PC-9 (cell line): Measurements from ENCODE around the gene PAXX. TPM values are rescaled to one million over a fixed set of nuclear protein-coding genes. Genes with fewer than 3 reads are reported as not detected.
A peak's percentile ranks its signal among the peaks of the same experiment; 100 is the strongest.

Experiments used
- BruUV-seq: library from RNA; stranded (reverse); fragments of 400-500 nt; replicated peaks from 2 replicates; lab custom pipeline; 2021; lab: Mats Ljungman, UMichigan
- CTCF ChIA-PET: fragments of 300-600 bp; sonication (Branson Sonifier 250); formaldehyde crosslinking; loops from one replicate; lab custom pipeline; 2022; ENCODE audit warnings: antibody characterized with exemption; lab: Charles Lee
- POLR2A ChIA-PET: fragments of 300-600 bp; sonication (Branson Sonifier 250); formaldehyde crosslinking; loops from one replicate; lab custom pipeline; 2022; ENCODE audit warnings: antibody characterized with exemption; ENCODE audit not compliant: unreplicated experiment; lab: Charles Lee
- DNase-seq, 2 experiments: peaks; one replicate each; pipeline versions ENCODE4 v3.0.0 to v3.0.0-alpha.2; 2015 to 2022; ENCODE audit warnings: mixed read lengths in 1 of 2
- H2AFZ ChIP-seq: fragments of 200-600 bp; sonication (generic); 2 replicates; pipeline ENCODE4 v1.8.1; 2017; ENCODE audit warnings: antibody characterized with exemption
- H3F3A ChIP-seq: fragments of 200-600 bp; sonication (generic); 2 replicates; pipeline ENCODE4 v1.8.1; 2017; ENCODE audit warnings: antibody characterized with exemption, mild to moderate bottlenecking, low read depth; ENCODE audit not compliant: insufficient read depth
- H3K27ac ChIP-seq: fragments of 200-600 bp; sonication (generic); 2 replicates; pipeline ENCODE4 v1.6.1; 2016; ENCODE audit warnings: mixed run types
- H3K27me3 ChIP-seq: fragments of 200-600 bp; sonication (generic); 2 replicates; pipeline ENCODE4 v1.6.1; 2016; ENCODE audit warnings: low read depth, mixed run types; ENCODE audit not compliant: insufficient read depth
- H3K36me3 ChIP-seq: fragments of 200-600 bp; sonication (generic); 2 replicates; pipeline ENCODE4 v1.6.1; 2016; ENCODE audit warnings: low read depth, mixed run types
- H3K4me1 ChIP-seq: fragments of 200-600 bp; sonication (generic); replicated peaks from 2 replicates; pipeline ENCODE4 v1.6.1; 2016; ENCODE audit warnings: mixed run types; ENCODE audit not compliant: insufficient read depth
- H3K4me2 ChIP-seq: fragments of 200-600 bp; sonication (generic); 2 replicates; pipeline ENCODE4 v1.6.1; 2017; ENCODE audit warnings: mixed run types
- H3K4me3 ChIP-seq: fragments of 200-600 bp; sonication (generic); 2 replicates; pipeline ENCODE4 v1.6.1; 2016; ENCODE audit warnings: mixed run types
- H3K79me2 ChIP-seq: fragments of 200-600 bp; sonication (generic); 2 replicates; pipeline ENCODE4 v1.6.1; 2017; ENCODE audit warnings: low read depth, mixed run types
- H3K9me2 ChIP-seq: fragments of 200-600 bp; sonication (generic); 2 replicates; pipeline ENCODE4 v1.8.1; 2017; ENCODE audit warnings: mild to moderate bottlenecking; ENCODE audit not compliant: insufficient read depth
- H3K9me3 ChIP-seq: fragments of 200-600 bp; sonication (generic); 2 replicates; pipeline ENCODE4 v1.8.1; 2016; ENCODE audit warnings: low read depth; ENCODE audit not compliant: insufficient read depth
- H4K20me1 ChIP-seq: fragments of 200-600 bp; sonication (generic); 2 replicates; pipeline ENCODE4 v1.8.1; 2017; ENCODE audit not compliant: insufficient read depth
- EZH2 ChIP-seq: fragments of 200-600 bp; sonication (generic); IDR thresholded peaks from 2 replicates; pipeline ENCODE4 v1.8.0; 2017; ENCODE audit warnings: antibody characterized with exemption, low read depth
- intact Hi-C: fragments of 100-400 bp; cut with micrococcal nuclease; formaldehyde crosslinking; loops from one replicate; pipeline ENCODE4 v1.10.0; 2022; ENCODE audit not compliant: unreplicated experiment
- total RNA-seq: library from RNA; stranded (reverse); gene quantifications from 2 replicates; pipeline ENCODE4 v1.2.3, GENCODE V29; 2021
- TF ChIP-seq, protein P1 (sequence below): fragments of 200-600 bp; sonication (generic); conservative IDR thresholded peaks from 2 replicates; pipeline ENCODE4 v1.6.1; 2017; ENCODE audit warnings: mixed run types, antibody characterized with exemption, mild to moderate bottlenecking, moderate library complexity

Gene PAXX
- total RNA-seq, 1 experiment from 2014 or later: 54.9 TPM

DNA sequence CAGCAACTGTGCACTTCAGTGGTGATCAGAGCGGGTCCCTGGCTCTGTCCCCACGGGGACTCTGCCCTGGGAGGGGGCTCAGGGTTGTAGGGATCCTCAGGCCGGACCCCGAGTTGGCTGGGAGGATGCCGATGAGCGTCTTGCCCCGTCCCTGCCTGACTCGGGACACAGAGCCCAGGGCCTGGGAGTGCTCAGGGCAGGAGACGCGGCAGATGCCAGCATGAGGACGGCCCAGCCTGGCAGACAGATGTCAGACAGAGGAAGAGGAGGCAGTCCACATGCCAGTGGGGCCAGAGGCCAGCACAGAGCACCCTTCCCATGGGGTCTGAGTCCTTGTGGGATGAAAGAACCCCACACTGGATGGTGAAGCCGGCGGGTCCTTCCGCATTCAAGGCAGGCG is 28.9 kb upstream of the PAXX start:
- no peaks in the 10 kb centered on the region for H3K36me3 ChIP-seq
- no peak overlapping the region for H3K4me3 ChIP-seq
- H3K27me3 ChIP-seq: no peaks in the 10 kb centered on the region
- CTCF ChIA-PET: interaction anchor here (0.5 kb wide), 1 partner anchor 58 kb away, joined by 3 read pairs; no protein-coding TSS in a partner anchor
- H3K79me2 ChIP-seq: no peaks in the 10 kb centered on the region
- no peaks in the 10 kb centered on the region for H3K9me3 ChIP-seq
- no TSS peak for BruUV-seq
- TF ChIP-seq, protein P1, sequence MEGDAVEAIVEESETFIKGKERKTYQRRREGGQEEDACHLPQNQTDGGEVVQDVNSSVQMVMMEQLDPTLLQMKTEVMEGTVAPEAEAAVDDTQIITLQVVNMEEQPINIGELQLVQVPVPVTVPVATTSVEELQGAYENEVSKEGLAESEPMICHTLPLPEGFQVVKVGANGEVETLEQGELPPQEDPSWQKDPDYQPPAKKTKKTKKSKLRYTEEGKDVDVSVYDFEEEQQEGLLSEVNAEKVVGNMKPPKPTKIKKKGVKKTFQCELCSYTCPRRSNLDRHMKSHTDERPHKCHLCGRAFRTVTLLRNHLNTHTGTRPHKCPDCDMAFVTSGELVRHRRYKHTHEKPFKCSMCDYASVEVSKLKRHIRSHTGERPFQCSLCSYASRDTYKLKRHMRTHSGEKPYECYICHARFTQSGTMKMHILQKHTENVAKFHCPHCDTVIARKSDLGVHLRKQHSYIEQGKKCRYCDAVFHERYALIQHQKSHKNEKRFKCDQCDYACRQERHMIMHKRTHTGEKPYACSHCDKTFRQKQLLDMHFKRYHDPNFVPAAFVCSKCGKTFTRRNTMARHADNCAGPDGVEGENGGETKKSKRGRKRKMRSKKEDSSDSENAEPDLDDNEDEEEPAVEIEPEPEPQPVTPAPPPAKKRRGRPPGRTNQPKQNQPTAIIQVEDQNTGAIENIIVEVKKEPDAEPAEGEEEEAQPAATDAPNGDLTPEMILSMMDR: no peak
- TF ChIP-seq EZH2: no peak
- H2AFZ ChIP-seq: no peak overlapping the region
- H3K4me2 ChIP-seq: no peak overlapping the region
- no peak for DNase-seq
- POLR2A ChIA-PET: no interaction called here
- intact Hi-C loops: no loop called here
- no peaks in the 10 kb centered on the region for H3K9me2 ChIP-seq
- H3K27ac ChIP-seq: no peak overlapping the region
- peaks cover 10% of the 10 kb centered on the region for H3K4me1 ChIP-seq
- H3F3A ChIP-seq: peaks cover 8% of the 10 kb centered on the region; the same call in 1 of the 2 replicates
- no peaks in the 10 kb centered on the region for H4K20me1 ChIP-seq

DNA sequence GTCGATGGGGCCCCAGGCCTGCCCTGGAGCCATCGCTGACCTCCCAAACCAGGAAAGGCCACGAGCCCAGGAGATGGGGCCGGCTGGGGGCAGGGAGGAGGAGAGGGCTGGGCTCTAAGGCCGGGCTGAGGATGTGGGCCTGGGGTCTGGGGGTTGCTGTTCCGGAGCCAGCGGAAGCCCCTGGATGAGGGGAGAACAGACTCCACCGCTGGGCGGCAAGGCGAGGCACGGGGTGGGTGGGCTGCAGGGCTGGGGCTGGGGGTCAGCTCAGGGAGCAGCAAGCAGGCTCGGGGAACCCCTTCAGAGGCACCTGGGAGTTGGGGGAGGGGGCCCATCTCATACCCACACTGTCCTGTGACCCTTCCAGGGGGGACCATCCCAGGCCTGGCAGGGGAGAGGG is 28.5 kb upstream of the PAXX start:
- DNase-seq: no peak
- ChIA-PET POLR2A (no interaction called here), CTCF (interaction anchor here (0.5 kb wide), 1 partner anchor 57 kb away, joined by 3 read pairs; no protein-coding TSS in a partner anchor)
- Histone ChIP-seq H3F3A (peaks cover 8% of the 10 kb centered on the region; the same call in 1 of the 2 replicates), H4K20me1 (no peaks in the 10 kb centered on the region), H3K4me3 (no peak overlapping the region), H3K9me3 (no peaks in the 10 kb centered on the region), H3K27ac (no peak overlapping the region), H3K4me2 (no peak overlapping the region), H3K4me1 (peaks cover 10% of the 10 kb centered on the region), H2AFZ (no peak overlapping the region), H3K27me3 (no peaks in the 10 kb centered on the region), H3K9me2 (no peaks in the 10 kb centered on the region), H3K36me3 (no peaks in the 10 kb centered on the region), H3K79me2 (no peaks in the 10 kb centered on the region)
- BruUV-seq: no TSS peak
- TF ChIP-seq, protein P1: no peak
- no peak for TF ChIP-seq EZH2
- intact Hi-C loops: no loop called here

GRCh38 chr9:136964171-136964689 is 28.0 kb upstream of the PAXX start:
- H3K27me3 ChIP-seq: no peaks in the 10 kb centered on the region
- H3K79me2 ChIP-seq: no peaks in the 10 kb centered on the region
- peaks cover 8% of the 10 kb centered on the region; the same call in 1 of the 2 replicates for H3F3A ChIP-seq
- no peaks in the 10 kb centered on the region for H3K36me3 ChIP-seq
- peak overlapping the region; percentile 65 for H3K4me2 ChIP-seq
- TF ChIP-seq, protein P1: no peak
- TF ChIP-seq EZH2: no peak
- BruUV-seq: no TSS peak
- no peak overlapping the region; the same call in 1 of the 2 replicates for H3K4me3 ChIP-seq
- DNase-seq: peak; percentile 38 to 68
- no peak overlapping the region for H3K27ac ChIP-seq
- ChIA-PET POLR2A (interaction anchor here (1.0 kb wide), 1 partner anchor 10 kb away, joined by 3 read pairs; no protein-coding TSS in a partner anchor), CTCF (no interaction called here)
- no peaks in the 10 kb centered on the region for H4K20me1 ChIP-seq
- H3K4me1 ChIP-seq: peaks cover 10% of the 10 kb centered on the region
- H3K9me2 ChIP-seq: no peaks in the 10 kb centered on the region
- intact Hi-C loops: no loop called here
- H3K9me3 ChIP-seq: no peaks in the 10 kb centered on the region
- no peak overlapping the region for H2AFZ ChIP-seq
